ENCODE results near the gene CGREF1.

CGREF1 gene

GRCh38 chr2:27128668-27129571 lies 10.0 kb upstream of the CGREF1 start:
- no peak for TF ChIP-seq CTCF (IDR thresholded peaks at IDR 0.05; ENCODE audit: low read depth, low read length, missing control alignments)
- no peak for DNase-seq
- in situ Hi-C loops (cut with HindIII; ENCODE audit: low pct_ligation_motif_present, low sequenced_read_pairs), result no loop called here
- Histone ChIP-seq H3K4me3 (ENCODE audit: low read depth, low read length) (no peak overlapping the region), H3K27me3 (replicated peaks) (no peaks in the 10 kb centered on the region), H3K36me3 (replicated peaks) (peaks cover 18% of the 10 kb centered on the region), H3K27ac (no peak overlapping the region)

- Histone ChIP-seq H3K27me3 (replicated peaks) (no peaks in the 10 kb centered on the region), H3K36me3 (replicated peaks) (peaks cover 18% of the 10 kb centered on the region)
Observed at GRCh38 chr2:27127883-27128667, 9.1 kb upstream of the CGREF1 start.

GRCh38 chr2:27126252-27126710 lies 7.4 kb upstream of the CGREF1 start:
- Histone ChIP-seq H3K4me3 (ENCODE audit: low read depth, low read length) (no peak overlapping the region), H3K27ac (no peak overlapping the region), H3K36me3 (replicated peaks) (peaks cover 12% of the 10 kb centered on the region), H3K27me3 (replicated peaks) (no peaks in the 10 kb centered on the region)
- in situ Hi-C loops (cut with HindIII; ENCODE audit: low pct_ligation_motif_present, low sequenced_read_pairs), result no loop called here
- DNase-seq, result no peak
- no peak for TF ChIP-seq CTCF (IDR thresholded peaks at IDR 0.05; ENCODE audit: low read depth, low read length, missing control alignments)

More at GRCh38 chr2:27127883-27128667, 9.1 kb upstream of the CGREF1 start:
- no peak overlapping the region for H3K27ac ChIP-seq
- in situ Hi-C loops (cut with HindIII; ENCODE audit: low pct_ligation_motif_present, low sequenced_read_pairs), result no loop called here
- no peak for TF ChIP-seq CTCF (IDR thresholded peaks at IDR 0.05; ENCODE audit: low read depth, low read length, missing control alignments)
- no peak for DNase-seq
- no peak overlapping the region for H3K4me3 ChIP-seq (ENCODE audit: low read depth, low read length)

- in situ Hi-C loops (cut with HindIII; ENCODE audit: low pct_ligation_motif_present, low sequenced_read_pairs), result no loop called here
- DNase-seq, result no peak
- Histone ChIP-seq H3K36me3 (replicated peaks) (peaks cover 3% of the 10 kb centered on the region), H3K4me3 (ENCODE audit: low read depth, low read length) (no peak overlapping the region), H3K27me3 (replicated peaks) (peaks cover 2% of the 10 kb centered on the region), H3K27ac (no peak overlapping the region)
- TF ChIP-seq CTCF (IDR thresholded peaks at IDR 0.05; ENCODE audit: low read depth, low read length, missing control alignments), result no peak
Observed at GRCh38 chr2:27125104-27125503, 6.2 kb upstream of the CGREF1 start.

- peak within 1 kb of the TSS; percentile 62 for H3K4me3 ChIP-seq (ENCODE audit: low read depth, low read length)
- in situ Hi-C loops (cut with HindIII; ENCODE audit: low pct_ligation_motif_present, low sequenced_read_pairs), result loop anchor here (25.0 kb wide), 1 partner anchor 164 kb away; the partner anchor contains the start of genes DNAJC5G and TRIM54
- no peak for TF ChIP-seq CTCF (IDR thresholded peaks at IDR 0.05; ENCODE audit: low read depth, low read length, missing control alignments)
- no peak for DNase-seq
- H3K27ac ChIP-seq, result no peak within 1 kb of the TSS
- peaks cover 11% of the 10 kb centered on the region for H3K27me3 ChIP-seq (replicated peaks)
- H3K36me3 ChIP-seq (replicated peaks), result no peaks in the 10 kb centered on the region
Observed at GRCh38 chr2:27123302-27124150, 4.6 kb upstream of the CGREF1 start, which contains the start of gene ABHD1. Gene ABHD1, plus strand, starts transcription at chr2:27123815. Its CDS starts 134 bp downstream, at chr2:27123949.
